D341Med (cell line): ENCODE measurements around the gene KRT9.
A peak's percentile ranks its signal among the peaks of the same experiment; 100 is the strongest.
"Not testable (repeated sequence)": the region's sequence is repeated elsewhere in the genome, so short reads cannot be mapped to it uniquely, and the experiment has no call there.

ENCODE experiments used
- DNase-seq: peaks from one replicate; pipeline ENCODE4 v3.0.0; 2012; ENCODE audit warnings: low spot score

The KRT9 gene

GRCh38 chr17:41578971-41579370 is 7.1 kb upstream of the KRT9 start:
- DNase-seq: no peak

DNA sequence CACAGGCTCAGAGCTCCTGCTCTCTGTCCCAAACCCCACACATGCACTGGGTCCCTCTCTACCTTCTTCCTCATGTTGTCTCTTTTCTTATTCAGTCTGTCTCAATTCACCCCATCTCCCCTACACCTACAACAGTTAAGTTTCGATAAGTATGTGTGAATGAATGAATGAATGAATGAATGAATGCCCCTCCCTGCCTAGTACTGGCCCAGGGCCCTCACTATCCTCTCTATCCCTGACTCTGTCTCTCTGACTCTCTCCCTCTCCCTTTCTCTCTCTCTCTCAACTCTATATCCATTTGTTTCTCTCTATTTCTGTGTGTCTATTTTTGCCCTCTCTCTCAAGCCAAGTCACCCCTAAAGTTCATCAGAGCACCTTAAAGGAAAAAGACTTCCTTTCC is 6.7 kb upstream of the KRT9 start:
- no peak for DNase-seq

GRCh38 chr17:41576740-41577139 is 4.9 kb upstream of the KRT9 start:
- DNase-seq: not testable (repeated sequence)

DNA sequence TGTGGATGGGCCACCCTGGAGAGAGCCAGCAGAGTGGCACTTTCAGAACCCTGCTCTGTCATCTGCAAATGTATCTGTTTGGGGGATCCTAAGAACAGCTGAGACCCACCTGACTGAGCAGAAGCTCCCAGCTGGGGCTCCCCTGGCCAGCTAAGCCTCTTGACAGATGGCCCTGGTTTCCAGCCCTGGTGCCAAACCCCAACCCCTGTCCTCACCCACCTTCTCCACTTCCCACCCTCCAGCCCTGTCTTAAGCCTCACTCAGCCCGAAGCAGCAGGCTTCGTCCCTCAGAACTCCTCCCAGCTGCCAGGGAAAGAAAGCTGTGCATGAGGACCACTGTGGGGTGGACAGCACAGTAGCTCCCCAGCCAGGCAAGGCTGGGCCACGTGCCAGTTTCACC is 3.5 kb upstream of the KRT9 start:
- DNase-seq: no peak

DNA sequence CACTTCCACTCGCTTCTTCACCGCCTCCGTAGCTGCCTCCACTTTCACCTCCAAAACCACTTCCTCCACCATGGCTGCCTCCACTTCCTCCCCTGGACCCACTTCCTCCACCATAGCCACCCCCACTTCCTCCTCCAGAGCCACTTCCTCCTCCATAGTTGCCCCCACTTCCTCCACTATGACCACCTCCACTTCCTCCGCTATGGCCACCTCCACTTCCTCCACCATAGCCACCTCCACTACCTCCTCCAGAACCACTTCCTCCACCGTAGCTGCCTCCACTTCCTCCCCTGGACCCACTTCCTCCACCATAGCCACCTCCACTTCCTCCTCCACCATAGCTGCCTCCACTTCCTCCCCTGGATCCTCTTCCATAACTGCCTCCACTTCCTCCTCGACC is 4.5 kb downstream of the KRT9 start:
- DNase-seq: no peak

- DNase-seq: no peak
Observed at GRCh38 chr17:41565338-41565737, 6.5 kb downstream of the KRT9 start.

GRCh38 chr17:41563607-41564170 is 8.2 kb downstream of the KRT9 start:
- DNase-seq: no peak

DNA sequence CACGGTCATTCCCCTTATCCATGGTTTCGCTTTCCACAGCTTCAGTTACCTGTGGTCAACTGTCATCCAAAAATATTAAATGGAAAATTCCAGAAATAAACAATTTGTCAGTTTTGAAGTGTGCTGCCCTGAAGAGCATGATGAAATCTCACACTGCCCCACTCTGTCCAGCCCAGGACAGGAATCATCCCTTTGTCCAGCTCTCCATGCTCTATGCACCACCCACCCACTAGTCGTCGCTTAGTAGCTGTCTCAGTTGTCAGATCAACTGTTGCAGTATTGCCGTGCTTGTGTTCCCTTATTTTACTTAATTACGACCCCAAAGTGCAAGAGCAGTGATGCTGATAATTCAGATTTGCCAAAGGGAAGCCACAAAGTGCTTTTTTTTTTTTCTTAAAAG is 10.3 kb downstream of the KRT9 start:
- DNase-seq: no peak

- DNase-seq: no peak
Observed at GRCh38 chr17:41559548-41559947, 12.3 kb downstream of the KRT9 start.

- DNase-seq: no peak
Observed at GRCh38 chr17:41556931-41557330, 14.9 kb downstream of the KRT9 start.

DNA sequence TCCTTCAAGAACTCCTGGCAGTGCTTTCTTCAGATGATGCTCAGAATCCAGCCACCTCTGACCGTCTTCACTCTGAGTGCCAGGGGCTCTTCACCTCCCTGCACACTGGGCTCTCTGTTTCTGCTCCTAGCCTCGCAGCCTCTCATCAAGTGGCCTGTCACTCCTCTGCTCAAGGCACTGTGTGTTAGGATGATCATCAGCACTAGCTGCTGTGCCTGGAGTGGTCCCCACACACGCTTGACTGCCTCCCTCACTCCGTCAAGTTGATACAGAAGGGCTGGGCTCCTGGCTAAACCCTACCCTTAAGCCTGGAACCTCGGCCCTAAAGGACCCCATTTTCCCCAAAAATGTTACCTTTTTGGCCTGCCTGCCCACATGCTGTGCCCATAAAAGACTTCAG is 15.6 kb downstream of the KRT9 start:
- no peak for DNase-seq

DNA sequence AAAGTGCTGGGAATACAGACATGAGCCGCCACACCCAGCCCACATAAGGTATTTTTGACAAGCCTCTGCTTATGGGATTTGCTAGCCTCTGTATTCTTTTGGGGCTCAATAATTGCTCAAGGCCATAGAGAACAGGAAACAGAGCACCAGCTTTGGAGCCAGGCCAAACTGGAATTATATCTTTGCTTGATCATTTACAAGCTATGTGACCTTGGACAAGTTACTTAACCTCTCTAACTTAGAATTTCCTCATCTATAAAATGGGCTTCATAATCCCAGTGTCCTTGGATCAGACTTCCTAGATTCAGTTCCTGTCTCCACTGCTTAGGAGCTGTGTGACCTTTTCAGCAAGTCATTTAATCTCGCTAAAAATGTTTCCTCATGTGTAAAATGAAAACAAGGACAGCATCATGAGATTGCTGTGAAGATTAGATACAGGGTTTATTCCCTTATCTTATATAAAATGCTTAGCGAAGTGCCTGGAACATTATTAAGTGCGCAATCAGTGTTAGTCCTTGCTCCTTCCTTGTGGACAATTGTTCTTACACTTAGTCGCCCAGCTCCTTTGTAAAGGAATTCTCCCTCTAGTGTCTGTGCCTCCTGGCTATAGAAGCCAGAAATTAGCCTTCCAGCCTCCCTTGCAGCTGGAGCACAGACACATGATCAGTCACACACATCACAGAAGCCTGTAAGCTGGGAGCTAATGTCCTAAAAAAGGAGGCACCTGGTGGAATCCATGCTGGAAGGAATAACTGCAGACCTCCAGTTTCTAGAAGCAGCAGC is 16.6 kb downstream of the KRT9 start:
- DNase-seq: no peak

DNA sequence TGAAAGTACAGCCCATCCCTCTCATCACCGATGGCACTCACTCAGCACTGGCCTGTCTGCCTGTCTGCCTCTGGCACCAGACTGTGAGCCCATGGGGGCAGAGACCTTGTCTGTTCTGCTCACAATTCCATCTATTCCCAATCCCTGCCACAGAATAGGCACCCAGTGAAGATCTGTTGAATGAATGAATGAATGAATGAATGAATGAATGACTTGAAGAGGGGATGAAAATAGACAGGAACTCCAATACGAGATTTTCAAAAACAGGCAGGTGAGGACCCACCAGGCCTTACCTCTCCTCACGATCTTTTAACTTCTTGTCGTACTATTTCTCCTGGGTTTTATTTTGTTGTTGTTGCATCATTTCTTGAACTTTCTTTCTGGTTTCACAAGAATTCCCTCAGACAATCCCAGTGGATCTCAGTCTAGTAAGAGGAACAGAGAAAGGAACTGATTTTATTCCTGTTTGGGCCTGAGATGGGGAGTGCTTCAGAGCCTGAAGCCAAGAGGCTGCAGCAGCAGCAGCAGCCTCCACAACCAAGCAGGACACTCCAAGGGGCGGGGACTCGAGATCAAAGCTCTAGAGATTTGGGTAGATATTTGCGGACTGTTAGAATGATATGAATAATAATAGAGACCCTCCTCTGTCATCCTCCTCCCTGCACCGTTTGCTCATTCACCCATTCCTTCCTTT is 17.7 kb downstream of the KRT9 start:
- DNase-seq: no peak

GRCh38 chr17:41553176-41553575 is 18.7 kb downstream of the KRT9 start:
- no peak for DNase-seq

- DNase-seq: no peak
Observed at GRCh38 chr17:41552455-41552854, 19.4 kb downstream of the KRT9 start.

GRCh38 chr17:41551365-41551764 is 20.5 kb downstream of the KRT9 start:
- DNase-seq: no peak

DNA sequence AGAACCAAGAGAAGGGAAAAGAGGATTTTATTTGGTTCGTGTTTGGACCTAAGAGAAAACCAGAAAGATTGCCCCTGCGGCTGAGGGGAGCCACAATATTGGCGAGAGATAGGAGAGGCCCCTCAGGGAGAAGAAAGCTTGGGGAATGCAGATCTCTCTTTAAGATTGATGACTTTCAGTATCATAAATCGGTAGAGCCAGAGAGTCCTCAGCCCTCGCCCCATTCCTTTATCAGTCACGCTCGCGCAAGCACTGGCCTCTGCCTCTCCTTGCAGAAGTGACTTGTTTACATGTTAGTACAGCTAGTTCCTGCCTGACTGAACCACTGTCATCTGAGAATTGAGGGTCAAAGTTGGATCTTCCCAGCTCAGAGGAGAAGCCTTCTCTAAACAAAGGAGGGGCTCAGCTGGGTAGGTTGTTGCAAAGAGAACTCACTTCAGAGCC is 22.2 kb downstream of the KRT9 start:
- no peak for DNase-seq

DNA sequence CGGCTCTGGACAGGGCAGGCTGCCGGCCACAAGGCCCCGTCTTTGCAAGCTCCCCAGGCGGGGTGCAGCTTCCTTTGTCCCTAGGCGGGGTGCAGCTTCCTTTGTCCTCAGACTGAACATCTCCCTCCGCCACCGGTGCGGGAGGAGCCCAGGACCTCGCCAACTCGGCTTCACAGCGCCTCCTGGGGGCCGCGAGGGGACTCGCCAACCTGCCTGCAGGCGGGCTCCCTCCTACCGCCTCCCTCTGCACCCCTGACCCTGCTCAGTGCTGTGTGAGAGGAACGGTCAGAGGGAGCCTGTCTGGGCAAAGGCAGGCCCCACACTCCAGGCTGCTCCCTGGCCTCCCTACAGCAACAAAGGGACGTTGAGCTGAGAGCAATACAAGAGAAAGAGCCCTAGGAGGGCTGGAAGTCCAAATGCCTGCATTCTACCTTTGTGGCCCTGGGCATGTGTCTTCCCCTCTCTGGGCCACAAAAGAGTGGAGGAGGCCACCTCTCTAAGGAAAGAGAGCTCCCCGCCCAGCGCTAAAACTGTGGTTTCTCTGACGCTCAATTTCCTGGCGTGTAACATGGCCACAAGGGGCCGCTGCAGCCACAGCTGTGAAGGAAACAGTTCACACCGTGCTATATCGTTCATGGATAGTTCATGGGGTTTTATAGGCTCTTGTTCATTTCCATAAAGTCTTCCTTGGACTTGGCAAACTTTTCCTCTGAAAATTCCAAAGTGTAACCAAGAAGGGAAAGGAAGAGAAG is 22.8 kb downstream of the KRT9 start:
- peak; percentile 93 for DNase-seq

DNA sequence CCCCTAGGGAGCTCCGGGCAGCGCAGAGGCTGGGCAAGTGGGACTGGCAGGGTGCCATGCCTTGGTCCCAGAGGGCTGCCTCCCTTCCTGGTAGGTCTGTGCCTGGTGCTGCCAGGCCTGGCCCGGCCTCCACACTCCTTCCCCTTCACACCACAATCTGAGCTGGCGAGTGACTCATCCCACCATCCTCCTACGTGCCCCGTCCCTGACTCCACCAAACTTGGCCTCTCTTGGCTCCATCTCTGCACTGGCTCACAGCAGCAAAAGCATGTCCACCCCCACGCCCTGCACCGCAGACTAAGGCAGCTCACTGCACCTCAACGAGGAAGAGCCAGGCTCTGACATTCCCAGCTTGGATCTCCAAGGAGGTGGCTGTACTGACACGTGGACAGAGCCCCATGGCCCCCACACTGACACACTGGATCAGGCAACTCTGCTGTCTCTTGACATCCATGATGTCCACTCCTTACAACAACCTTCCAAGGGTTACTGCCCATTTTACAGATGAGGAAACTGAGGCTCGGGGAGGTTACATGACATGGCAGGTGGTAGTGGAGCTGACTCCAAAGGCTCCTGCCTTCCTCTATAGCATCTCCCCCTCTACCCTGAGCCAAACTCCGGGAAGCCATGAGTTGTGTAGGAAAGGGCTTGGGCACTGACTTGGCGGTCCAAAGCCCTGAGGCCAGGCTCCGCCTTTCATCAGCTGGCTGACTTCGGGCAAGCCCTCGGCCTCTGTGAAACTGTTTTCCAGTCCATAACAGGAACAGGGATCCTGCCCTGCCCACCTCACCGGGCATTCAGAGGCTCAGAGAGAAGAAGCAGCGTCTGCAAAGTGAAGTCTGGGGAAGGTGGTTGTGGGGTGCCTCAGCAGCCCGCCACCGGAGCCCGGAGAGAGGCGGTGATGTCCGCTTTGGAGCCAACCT is 23.7 kb downstream of the KRT9 start:
- DNase-seq: no peak

DNA sequence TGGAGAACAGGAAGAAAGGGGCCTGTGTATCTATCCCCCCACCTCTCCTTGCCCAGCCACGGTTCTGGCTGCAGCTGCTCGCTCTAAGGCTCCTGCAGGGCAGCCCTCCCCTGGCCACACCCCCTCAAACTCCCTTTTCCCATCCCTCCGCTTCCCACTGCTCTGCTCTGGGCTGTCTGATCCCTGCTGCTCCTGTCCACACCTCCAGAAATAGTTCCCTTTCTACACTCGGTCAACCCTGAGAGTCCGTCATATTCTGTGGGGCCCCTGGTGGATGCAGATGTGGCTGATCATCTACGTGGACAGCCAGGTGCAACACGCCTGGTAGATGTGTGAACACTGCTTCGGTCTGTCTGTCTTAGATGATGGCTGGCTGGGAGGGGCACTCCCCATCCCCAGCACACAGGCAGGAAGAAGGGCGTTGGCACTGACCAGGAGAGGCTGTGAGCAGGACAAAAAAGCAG is 24.4 kb downstream of the KRT9 start:
- DNase-seq: no peak

GRCh38 chr17:41546819-41547218 is 25.0 kb downstream of the KRT9 start:
- no peak for DNase-seq
